A549 (cell line): Measurements from ENCODE around the gene SNRPE. TPM values are rescaled to one million over a fixed set of nuclear protein-coding genes. Genes with fewer than 3 reads are reported as not detected.
A peak's percentile ranks its signal among the peaks of the same experiment; 100 is the strongest.

ENCODE experiments used
- ATAC-seq, 2 experiments: fragments of 200-7000 bp in 1 of 2; fragments of >200 bp in 1 of 2; cut with Nextera tagmentation in 1 of 2; cut with Tn5 transposase in 1 of 2; 3 replicates each; pipeline versions ENCODE4 v1.8.0 to v1.9.1; 2018 to 2020; ENCODE audit warnings: mild to moderate bottlenecking in 1 of 2, moderate library complexity in 1 of 2
- CTCF ChIA-PET: fragments of 300-600 bp; sonication (Branson Sonifier 250); formaldehyde crosslinking; extraction: SDS; loops from one replicate; lab custom pipeline; 2021; ENCODE audit warnings: antibody characterized with exemption, inconsistent platforms; lab: Yijun Ruan, JAX
- POLR2A ChIA-PET: fragments of 350-600 bp; formaldehyde crosslinking; extraction: SDS; loops from one replicate; lab custom pipeline; 2021; ENCODE audit warnings: antibody characterized with exemption, inconsistent platforms; lab: Yijun Ruan, JAX
- DNase-seq, 2 experiments: peaks; one replicate each; pipeline versions ENCODE4 v3.0.0 to v3.0.0-alpha.2; 2011 to 2016; ENCODE audit warnings: low read depth in 1 of 2, low spot score in 1 of 2
- FAIRE-seq: peaks from 2 replicates; lab custom pipeline; 2011; peaks lifted over from hg19 to GRCh38; lab: Jason Lieb, UNC
- H3K27ac ChIP-seq, 2 experiments: fragments of >200 bp; sonication (Bioruptor Twin); formaldehyde crosslinking; 3 replicates each; pipeline ENCODE4 v1.5.1; 2016 to 2017
- H3K4me1 ChIP-seq: fragments of >200 bp; sonication (Bioruptor Twin); formaldehyde crosslinking; 3 replicates; pipeline ENCODE4 v1.6.1; 2016
- H3K4me2 ChIP-seq: fragments of >200 bp; sonication (Bioruptor Twin); formaldehyde crosslinking; 3 replicates; pipeline ENCODE4 v1.6.1; 2016
- H3K4me3 ChIP-seq: fragments of >200 bp; sonication (Bioruptor Twin); formaldehyde crosslinking; 3 replicates; pipeline ENCODE4 v1.5.1; 2016
- H3K9me3 ChIP-seq: fragments of >200 bp; sonication (Bioruptor Twin); formaldehyde crosslinking; 3 replicates; pipeline ENCODE4 v1.6.1; 2016
- BHLHE40 ChIP-seq: IDR thresholded peaks from 2 replicates; pipeline ENCODE4 v1.6.1; 2012; ENCODE audit warnings: low read depth, low read length, inconsistent platforms
- CBX2 ChIP-seq: fragments of 200-600 bp; sonication (generic); IDR thresholded peaks from 2 replicates; pipeline ENCODE4 v1.6.1; 2016; ENCODE audit warnings: low read depth, mild to moderate bottlenecking, borderline replicate concordance
- CHD2 ChIP-seq: fragments of 150-350 bp; IDR thresholded peaks from 2 replicates; pipeline ENCODE4 v1.6.1; 2014; ENCODE audit warnings: low read length; ENCODE audit not compliant: partially characterized antibody
- CHD4 ChIP-seq: fragments of 200-600 bp; sonication (generic); IDR thresholded peaks from 2 replicates; pipeline ENCODE4 v1.6.1; 2016; ENCODE audit warnings: antibody characterized with exemption, mild to moderate bottlenecking, borderline replicate concordance
- EHF ChIP-seq: fragments of 250-450 bp; sonication (Bioruptor Pico); IDR thresholded peaks from 2 replicates; pipeline ENCODE4 v1.5.0; 2020; ENCODE audit warnings: mild to moderate bottlenecking
- EHMT2 ChIP-seq: fragments of 200-600 bp; sonication (generic); IDR thresholded peaks from 2 replicates; pipeline ENCODE4 v1.6.1; 2016; ENCODE audit warnings: antibody characterized with exemption, low read depth, mild to moderate bottlenecking, moderate library complexity
- FOSB ChIP-seq: fragments of 250-450 bp; sonication (Bioruptor Pico); IDR thresholded peaks from 2 replicates; pipeline ENCODE4 v1.5.0; 2020; ENCODE audit warnings: mild to moderate bottlenecking, moderate library complexity
- FOSL2 ChIP-seq, 2 experiments: fragments of 450-650 bp in 1 of 2; fragments of >200 bp in 1 of 2; sonication (Bioruptor Twin) in 1 of 2; formaldehyde crosslinking; IDR thresholded peaks; 2 replicates each; pipeline versions ENCODE4 v1.5.0 to v1.6.1; 2016 to 2020; ENCODE audit warnings: mild to moderate bottlenecking in 1 of 2, moderate library complexity in 1 of 2
- FOXS1 ChIP-seq: fragments of 250-450 bp; sonication (Bioruptor Pico); IDR thresholded peaks from 2 replicates; pipeline ENCODE4 v1.5.0; 2020; ENCODE audit warnings: mild to moderate bottlenecking, moderate library complexity
- HDAC2 ChIP-seq: fragments of 200-600 bp; sonication (generic); IDR thresholded peaks from 2 replicates; pipeline ENCODE4 v1.6.1; 2016
- HEYL ChIP-seq: fragments of 250-450 bp; sonication (Bioruptor Pico); IDR thresholded peaks from 2 replicates; pipeline ENCODE4 v1.8.0; 2021; ENCODE audit warnings: mild to moderate bottlenecking, moderate library complexity
- HOXB13 ChIP-seq: fragments of 250-450 bp; sonication (Bioruptor Pico); IDR thresholded peaks from 2 replicates; pipeline ENCODE4 v1.5.0; 2020; ENCODE audit warnings: low read depth, mild to moderate bottlenecking, moderate library complexity
- HOXB5 ChIP-seq: fragments of 250-450 bp; sonication (Bioruptor Pico); IDR thresholded peaks from 2 replicates; pipeline ENCODE4 v1.5.0; 2020; ENCODE audit warnings: mild to moderate bottlenecking, moderate library complexity
- JUNB ChIP-seq: fragments of >200 bp; sonication (Bioruptor Twin); formaldehyde crosslinking; IDR thresholded peaks from 2 replicates; pipeline ENCODE4 v1.6.1; 2016
- KDM5A ChIP-seq: fragments of 200-600 bp; sonication (generic); IDR thresholded peaks from 2 replicates; pipeline ENCODE4 v1.6.1; 2016; ENCODE audit warnings: antibody characterized with exemption, mild to moderate bottlenecking
- MAFK ChIP-seq: fragments of 450-650 bp; IDR thresholded peaks from 2 replicates; pipeline ENCODE4 v1.6.1; 2014; ENCODE audit not compliant: partially characterized antibody
- MAZ ChIP-seq: fragments of 150-350 bp; IDR thresholded peaks from 2 replicates; pipeline ENCODE4 v1.6.1; 2014; ENCODE audit warnings: antibody characterized with exemption, low read depth, low read length, borderline replicate concordance
- NFE2L2 ChIP-seq: fragments of 150-350 bp; conservative IDR thresholded peaks from 2 replicates; pipeline ENCODE4 v1.6.1; 2014; ENCODE audit warnings: low read length
- PHF8 ChIP-seq: fragments of 200-600 bp; sonication (generic); IDR thresholded peaks from 2 replicates; pipeline ENCODE4 v1.6.1; 2016; ENCODE audit warnings: low read depth, mild to moderate bottlenecking, antibody characterized with exemption, moderate library complexity, borderline replicate concordance
- POLR2AphosphoS2 ChIP-seq: conservative IDR thresholded peaks from 2 replicates; pipeline ENCODE4 v1.6.1; 2012; ENCODE audit warnings: low read length, improper control_type of control experiment, inconsistent platforms
- RCOR1 ChIP-seq: fragments of 150-350 bp; IDR thresholded peaks from 2 replicates; pipeline ENCODE4 v1.6.1; 2014; ENCODE audit warnings: antibody characterized with exemption, low read length, low read depth
- SREBF2 ChIP-seq: fragments of 450-650 bp; IDR thresholded peaks from 2 replicates; pipeline ENCODE4 v1.6.1; 2014; ENCODE audit warnings: mild to moderate bottlenecking, moderate library complexity
- TFCP2L1 ChIP-seq: fragments of 250-450 bp; sonication (Bioruptor Pico); IDR thresholded peaks from 2 replicates; pipeline ENCODE4 v1.5.0; 2021; ENCODE audit warnings: mild to moderate bottlenecking
- ZC3H11A ChIP-seq: fragments of 450-650 bp; IDR thresholded peaks from 2 replicates; pipeline ENCODE4 v1.6.1; 2014; ENCODE audit warnings: antibody characterized with exemption, mild to moderate bottlenecking
- ZFP36 ChIP-seq: fragments of 450-650 bp; IDR thresholded peaks from 2 replicates; pipeline ENCODE4 v1.6.1; 2014; ENCODE audit warnings: borderline replicate concordance; ENCODE audit not compliant: partially characterized antibody
- ZNF302 ChIP-seq: fragments of 250-450 bp; sonication (Bioruptor Pico); IDR thresholded peaks from 2 replicates; pipeline ENCODE4 v1.9.0; 2021; ENCODE audit warnings: inconsistent platforms, mild to moderate bottlenecking, moderate library complexity
- ZSCAN20 ChIP-seq: fragments of 250-450 bp; sonication (Bioruptor Pico); IDR thresholded peaks from 2 replicates; pipeline ENCODE4 v1.8.0; 2022; ENCODE audit warnings: mild to moderate bottlenecking, moderate library complexity
- WGBS: methylation state at CpG from one replicate; pipeline ENCODE4 v1.1.6; 2017; ENCODE audit errors: missing lambda C conversion rate; 5-methylcytosine and 5-hydroxymethylcytosine counted together
- polyA plus RNA-seq, 4 experiments: library from polyadenylated mRNA; depleted of rRNA in 3 of 4; stranded (reverse); fragments of >200 nt; fragmentation: RNase III in 1 of 4; extraction: RNeasy Plus Mini Kit Qiagen cat#74134 plus additional on column Dnase treatment in 1 of 4; gene quantifications; 2 replicates in 3 of 4; 3 replicates in 1 of 4; pipeline ENCODE4 v1.2.3, GENCODE V29; 2011 to 2017
- TF ChIP-seq, protein P1 (sequence below): IDR thresholded peaks from 2 replicates; pipeline ENCODE4 v1.6.1; 2012; ENCODE audit warnings: low read depth, borderline replicate concordance
- TF ChIP-seq, protein P2 (sequence below): fragments of 250-450 bp; sonication (Bioruptor Pico); IDR thresholded peaks from 2 replicates; pipeline ENCODE4 v1.5.0; 2020; ENCODE audit warnings: low read depth, mild to moderate bottlenecking, moderate library complexity
- TF ChIP-seq, protein P3 (sequence below): fragments of 450-650 bp; IDR thresholded peaks from 2 replicates; pipeline ENCODE4 v1.6.1; 2014; ENCODE audit warnings: antibody characterized with exemption
- TF ChIP-seq, protein P4 (sequence below): fragments of 250-450 bp; sonication (Bioruptor Pico); IDR thresholded peaks from 2 replicates; pipeline ENCODE4 v1.5.0; 2021; ENCODE audit warnings: mild to moderate bottlenecking, moderate library complexity, borderline replicate concordance
- TF ChIP-seq, protein P5 (sequence below): fragments of >200 bp; sonication (Bioruptor Twin); formaldehyde crosslinking; IDR thresholded peaks from 2 replicates; pipeline ENCODE4 v1.6.1; 2016

The SNRPE gene
- polyA plus RNA-seq, 2 of the 4 experiments (the other 2 are of a cell fraction): 371 to 414 TPM

DNA sequence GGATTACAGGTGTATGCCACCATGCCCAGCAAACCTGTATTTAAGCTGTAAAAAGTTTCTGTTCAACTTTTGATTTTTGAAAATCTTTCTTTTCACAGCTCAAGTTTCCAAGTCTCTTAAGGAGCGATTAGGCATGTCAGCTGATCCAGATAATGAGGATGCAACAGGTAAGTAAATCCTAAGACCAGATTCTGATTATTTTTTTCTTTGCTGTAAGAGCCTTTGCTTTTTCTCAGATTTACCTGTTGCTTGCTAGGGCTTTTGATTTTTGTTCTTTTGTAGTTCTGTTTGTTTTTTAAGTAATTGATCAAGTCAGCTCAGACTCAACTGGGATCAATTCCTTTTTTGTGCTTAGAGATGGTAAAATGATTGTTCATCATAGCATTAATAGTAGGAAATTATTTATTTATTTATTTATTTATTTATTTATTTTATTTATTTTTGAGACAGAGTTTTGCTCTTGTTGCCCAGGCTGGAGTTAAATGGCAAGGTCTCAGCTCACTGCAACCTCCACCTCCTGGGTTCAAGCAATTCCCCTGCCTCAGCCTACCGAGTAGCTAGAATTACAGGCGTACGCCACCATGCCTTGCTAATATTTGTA lies 21.1 kb upstream of the SNRPE start:
- H3K4me2 ChIP-seq: no peak overlapping the region
- H3K9me3 ChIP-seq: no peaks in the 10 kb centered on the region
- no peak overlapping the region for H3K4me3 ChIP-seq
- FAIRE-seq (no peak), DNase-seq (no peak), ATAC-seq (no peak)
- no peak overlapping the region for H3K27ac ChIP-seq
- POLR2A ChIA-PET: no interaction called here
- H3K4me1 ChIP-seq: peaks cover 10% of the 10 kb centered on the region; the same call in 1 of the 3 replicates
- WGBS: 92% methylated on average over 4 of the region's 4 CpGs
- CTCF ChIA-PET: interaction anchor here (1.2 kb wide), 1 partner anchor 289 kb away, joined by 3 read pairs; no protein-coding TSS in a partner anchor
- TF ChIP-seq ZC3H11A: peak; percentile 32; the same call in 1 of the 2 replicates
- TF ChIP-seq SREBF2: no peak

DNA sequence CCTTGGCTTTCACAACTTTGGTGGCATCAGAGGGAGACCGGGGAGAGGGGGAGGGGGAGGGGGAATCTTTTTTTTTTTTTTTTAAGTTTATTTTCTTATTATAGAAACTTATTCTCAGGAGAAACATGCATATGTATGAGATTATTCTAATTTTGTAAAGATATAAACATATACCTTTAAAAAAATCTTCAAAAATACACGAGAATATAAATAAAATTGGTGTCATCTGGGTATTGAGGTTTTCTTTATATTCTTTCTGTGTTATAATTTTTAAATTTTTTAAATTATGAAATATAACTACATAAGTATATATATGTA lies 18.9 kb upstream of the SNRPE start:
- no peak overlapping the region for H3K27ac ChIP-seq
- TF ChIP-seq MAZ (no peak), ZSCAN20 (CRISPR knock-in tag) (no peak), CHD4 (no peak), CBX2 (no peak), MAFK (no peak), ZFP36 (no peak), RCOR1 (no peak), ZC3H11A (no peak), CHD2 (no peak), HDAC2 (no peak), KDM5A (no peak), POLR2AphosphoS2 (no peak), EHMT2 (no peak), TFCP2L1 (no peak)
- TF ChIP-seq, protein P1, sequence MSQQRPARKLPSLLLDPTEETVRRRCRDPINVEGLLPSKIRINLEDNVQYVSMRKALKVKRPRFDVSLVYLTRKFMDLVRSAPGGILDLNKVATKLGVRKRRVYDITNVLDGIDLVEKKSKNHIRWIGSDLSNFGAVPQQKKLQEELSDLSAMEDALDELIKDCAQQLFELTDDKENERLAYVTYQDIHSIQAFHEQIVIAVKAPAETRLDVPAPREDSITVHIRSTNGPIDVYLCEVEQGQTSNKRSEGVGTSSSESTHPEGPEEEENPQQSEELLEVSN: no peak
- TF ChIP-seq, protein P2, sequence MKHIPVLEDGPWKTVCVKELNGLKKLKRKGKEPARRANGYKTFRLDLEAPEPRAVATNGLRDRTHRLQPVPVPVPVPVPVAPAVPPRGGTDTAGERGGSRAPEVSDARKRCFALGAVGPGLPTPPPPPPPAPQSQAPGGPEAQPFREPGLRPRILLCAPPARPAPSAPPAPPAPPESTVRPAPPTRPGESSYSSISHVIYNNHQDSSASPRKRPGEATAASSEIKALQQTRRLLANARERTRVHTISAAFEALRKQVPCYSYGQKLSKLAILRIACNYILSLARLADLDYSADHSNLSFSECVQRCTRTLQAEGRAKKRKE (CRISPR knock-in tag): no peak
- no peak overlapping the region for H3K4me3 ChIP-seq
- peaks cover 10% of the 10 kb centered on the region; the same call in 1 of the 3 replicates for H3K4me1 ChIP-seq
- POLR2A ChIA-PET: no interaction called here
- H3K4me2 ChIP-seq: no peak overlapping the region
- DNase-seq (no peak), FAIRE-seq (no peak), ATAC-seq (no peak)
- 85% methylated on average over 2 of the region's 2 CpGs for WGBS
- CTCF ChIA-PET: no interaction called here
- H3K9me3 ChIP-seq: no peaks in the 10 kb centered on the region

DNA sequence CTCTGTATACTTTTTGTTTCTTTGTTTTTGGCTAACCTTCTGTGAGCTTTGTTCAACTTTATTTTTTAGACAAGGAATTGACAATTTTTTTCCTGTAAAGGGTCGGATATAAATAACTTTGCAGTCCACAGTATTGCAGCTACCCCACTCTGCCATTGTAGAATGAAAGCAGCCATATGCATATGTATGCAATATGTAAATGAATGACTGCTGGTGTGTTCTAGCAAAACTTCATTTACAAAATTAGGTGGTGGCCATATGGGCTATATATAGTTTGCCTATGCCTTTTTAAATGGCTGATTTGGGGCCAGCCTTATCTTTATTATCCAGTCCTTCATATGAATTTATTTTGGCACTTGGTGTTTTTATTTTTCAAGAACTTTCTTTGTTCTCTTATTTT lies 18.0 kb upstream of the SNRPE start:
- WGBS: 90% methylated on average over 1 of the region's 1 CpG
- no peak for TF ChIP-seq PHF8
- no peak for TF ChIP-seq HDAC2
- TF ChIP-seq MAZ: no peak
- TF ChIP-seq HEYL (CRISPR knock-in tag): no peak
- TF ChIP-seq, protein P3, sequence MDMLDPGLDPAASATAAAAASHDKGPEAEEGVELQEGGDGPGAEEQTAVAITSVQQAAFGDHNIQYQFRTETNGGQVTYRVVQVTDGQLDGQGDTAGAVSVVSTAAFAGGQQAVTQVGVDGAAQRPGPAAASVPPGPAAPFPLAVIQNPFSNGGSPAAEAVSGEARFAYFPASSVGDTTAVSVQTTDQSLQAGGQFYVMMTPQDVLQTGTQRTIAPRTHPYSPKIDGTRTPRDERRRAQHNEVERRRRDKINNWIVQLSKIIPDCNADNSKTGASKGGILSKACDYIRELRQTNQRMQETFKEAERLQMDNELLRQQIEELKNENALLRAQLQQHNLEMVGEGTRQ: no peak
- TF ChIP-seq TFCP2L1: no peak
- TF ChIP-seq, protein P4, sequence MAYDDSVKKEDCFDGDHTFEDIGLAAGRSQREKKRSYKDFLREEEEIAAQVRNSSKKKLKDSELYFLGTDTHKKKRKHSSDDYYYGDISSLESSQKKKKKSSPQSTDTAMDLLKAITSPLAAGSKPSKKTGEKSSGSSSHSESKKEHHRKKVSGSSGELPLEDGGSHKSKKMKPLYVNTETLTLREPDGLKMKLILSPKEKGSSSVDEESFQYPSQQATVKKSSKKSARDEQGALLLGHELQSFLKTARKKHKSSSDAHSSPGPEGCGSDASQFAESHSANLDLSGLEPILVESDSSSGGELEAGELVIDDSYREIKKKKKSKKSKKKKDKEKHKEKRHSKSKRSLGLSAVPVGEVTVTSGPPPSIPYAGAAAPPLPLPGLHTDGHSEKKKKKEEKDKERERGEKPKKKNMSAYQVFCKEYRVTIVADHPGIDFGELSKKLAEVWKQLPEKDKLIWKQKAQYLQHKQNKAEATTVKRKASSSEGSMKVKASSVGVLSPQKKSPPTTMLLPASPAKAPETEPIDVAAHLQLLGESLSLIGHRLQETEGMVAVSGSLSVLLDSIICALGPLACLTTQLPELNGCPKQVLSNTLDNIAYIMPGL (CRISPR knock-in tag): no peak
- no peak for TF ChIP-seq HOXB5
- TF ChIP-seq FOXS1: no peak
- TF ChIP-seq FOSL2 (IDR thresholded peaks at IDR 0.05): no peak
- TF ChIP-seq FOSL2 (CRISPR knock-in tag; IDR thresholded peaks at IDR 0.05): no peak
- TF ChIP-seq FOSB (CRISPR knock-in tag): no peak
- TF ChIP-seq ZC3H11A: no peak
- TF ChIP-seq CBX2: no peak
- no peak for TF ChIP-seq HOXB13 (CRISPR knock-in tag)
- TF ChIP-seq ZNF302 (CRISPR knock-in tag): no peak
- no peak for TF ChIP-seq BHLHE40
- TF ChIP-seq JUNB: no peak
- TF ChIP-seq NFE2L2: no peak
- no peak for TF ChIP-seq EHF (CRISPR knock-in tag)
- TF ChIP-seq, protein P5, sequence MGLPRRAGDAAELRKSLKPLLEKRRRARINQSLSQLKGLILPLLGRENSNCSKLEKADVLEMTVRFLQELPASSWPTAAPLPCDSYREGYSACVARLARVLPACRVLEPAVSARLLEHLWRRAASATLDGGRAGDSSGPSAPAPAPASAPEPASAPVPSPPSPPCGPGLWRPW: no peak
- Histone ChIP-seq H3K27ac (no peak overlapping the region), H3K4me1 (peaks cover 10% of the 10 kb centered on the region; the same call in 1 of the 3 replicates), H3K9me3 (no peaks in the 10 kb centered on the region), H3K4me2 (no peak overlapping the region), H3K4me3 (no peak overlapping the region)
- ChIA-PET CTCF (interaction anchor here (1.3 to 1.5 kb wide), 2 partner anchors 13 to 503 kb away, joined by 3 to 4 read pairs; no protein-coding TSS in a partner anchor), POLR2A (no interaction called here)
- FAIRE-seq (no peak), ATAC-seq (no peak), DNase-seq (no peak)
